H1 (cell line): ENCODE measurements around the gene PLEKHA5. TPM values are rescaled to one million over a fixed set of nuclear protein-coding genes. Genes with fewer than 3 reads are reported as not detected.

Experiments
- CTCF ChIA-PET: fragments of 300-600 bp; sonication (Branson Sonifier 250); formaldehyde crosslinking; loops from one replicate; lab custom pipeline; 2021; ENCODE audit not compliant: partially characterized antibody; lab: Charles Lee
- POLR2A ChIA-PET: fragments of 300-600 bp; sonication (Branson Sonifier 250); formaldehyde crosslinking; loops from one replicate; lab custom pipeline; 2021; ENCODE audit warnings: inconsistent platforms; ENCODE audit not compliant: partially characterized antibody; lab: Charles Lee
- DNase-seq, 2 experiments: peaks; one replicate each; pipeline versions ENCODE4 v3.0.0 to v3.0.0-alpha.2; 2010 to 2022; ENCODE audit warnings: low spot score in 2 of 2, low read depth in 1 of 2, mixed read lengths in 1 of 2
- FAIRE-seq: peaks from 2 replicates; lab custom pipeline; 2011; peaks lifted over from hg19 to GRCh38; lab: Jason Lieb, UNC
- H2AFZ ChIP-seq: 2 replicates; pipeline ENCODE4 v1.8.1; 2012; ENCODE audit warnings: low read length, inconsistent platforms
- H2AK5ac ChIP-seq: 2 replicates; pipeline ENCODE4 v1.6.1; 2013; ENCODE audit warnings: low read depth, low read length
- H2BK120ac ChIP-seq: replicated peaks from 2 replicates; pipeline ENCODE3; 2013; ENCODE audit warnings: low read depth, low read length, inconsistent platforms
- H2BK12ac ChIP-seq: 2 replicates; pipeline ENCODE4 v1.6.1; 2013; ENCODE audit warnings: low read depth, low read length
- H2BK15ac ChIP-seq: 2 replicates; pipeline ENCODE4 v1.6.1; 2013; ENCODE audit warnings: low read length
- H2BK20ac ChIP-seq: 2 replicates; pipeline ENCODE4 v1.6.1; 2013; ENCODE audit warnings: low read length
- H2BK5ac ChIP-seq: 2 replicates; pipeline ENCODE4 v1.6.1; 2013; ENCODE audit warnings: low read depth, low read length
- H3K14ac ChIP-seq: 2 replicates; pipeline ENCODE4 v1.6.1; 2013; ENCODE audit warnings: inconsistent platforms; ENCODE audit not compliant: insufficient read length
- H3K18ac ChIP-seq: 2 replicates; pipeline ENCODE4 v1.6.1; 2013; ENCODE audit warnings: low read length; ENCODE audit errors: extremely low read depth
- H3K23ac ChIP-seq: 2 replicates; pipeline ENCODE4 v1.6.1; 2013; ENCODE audit warnings: inconsistent platforms; ENCODE audit not compliant: insufficient read length
- H3K23me2 ChIP-seq: 2 replicates; pipeline ENCODE4 v1.6.1; 2013; ENCODE audit warnings: low read depth, low read length
- H3K27ac ChIP-seq: 2 replicates; pipeline ENCODE4 v1.6.1; 2011; ENCODE audit warnings: low read depth, low read length, inconsistent platforms
- H3K27me3 ChIP-seq, 4 experiments: replicated peaks in 1 of 4; 1 replicate in 1 of 4; 2 replicates in 3 of 4; pipeline versions ENCODE4 v1.6.1 to v1.8.1; 2011 to 2013; ENCODE audit warnings: low read length in 3 of 4, mild to moderate bottlenecking in 3 of 4, inconsistent platforms in 2 of 4, mixed read lengths in 2 of 4, moderate library complexity in 1 of 4; ENCODE audit not compliant: control insufficient read depth in 3 of 4, insufficient read depth in 3 of 4; ENCODE audit errors: extremely low read depth in 1 of 4
- H3K36me3 ChIP-seq, 4 experiments: 2 replicates each; pipeline versions ENCODE4 v1.6.1 to v1.8.1; 2011 to 2013; ENCODE audit warnings: mild to moderate bottlenecking in 4 of 4, low read length in 3 of 4, moderate library complexity in 2 of 4, control low read depth in 1 of 4, inconsistent platforms in 1 of 4; ENCODE audit not compliant: insufficient read depth in 4 of 4, control insufficient read depth in 2 of 4
- H3K4ac ChIP-seq: replicated peaks from 2 replicates; pipeline ENCODE3; 2013; ENCODE audit warnings: low read length, low read depth, mixed read lengths, inconsistent platforms; ENCODE audit not compliant: insufficient read length
- H3K4me1 ChIP-seq, 4 experiments: replicated peaks in 1 of 4; 1 replicate in 1 of 4; 2 replicates in 3 of 4; pipeline versions ENCODE4 v1.6.1 to v1.8.1; 2011 to 2013; ENCODE audit warnings: low read length in 3 of 4, inconsistent platforms in 2 of 4, mixed read lengths in 1 of 4; ENCODE audit not compliant: insufficient read depth in 4 of 4, control insufficient read depth in 3 of 4
- H3K4me2 ChIP-seq, 2 experiments: 2 replicates each; pipeline versions ENCODE4 v1.6.1 to v1.8.1; 2011 to 2013; ENCODE audit warnings: low read depth in 2 of 2, low read length in 2 of 2, control low read depth in 1 of 2, inconsistent platforms in 1 of 2, mild to moderate bottlenecking in 1 of 2; ENCODE audit not compliant: insufficient read depth in 1 of 2
- H3K4me3 ChIP-seq, 4 experiments: fragments of 200-600, 300-600 bp in 1 of 4; sonication (generic), shearing (Covaris generic), sonication (Bioruptor Twin) in 1 of 4; 2 replicates each; pipeline versions ENCODE4 v1.5.1 to v1.8.1; 2011 to 2016; ENCODE audit warnings: low read length in 4 of 4, low read depth in 3 of 4, control low read depth in 2 of 4, inconsistent platforms in 2 of 4, mild to moderate bottlenecking in 2 of 4, mixed read lengths in 1 of 4, moderate library complexity in 1 of 4; ENCODE audit not compliant: insufficient read depth in 2 of 4; ENCODE audit errors: extremely low read depth in 1 of 4
- H3K56ac ChIP-seq: replicated peaks from 2 replicates; pipeline ENCODE3; 2013; ENCODE audit warnings: low read depth, mild to moderate bottlenecking, mixed read lengths, low read length, inconsistent platforms; ENCODE audit not compliant: insufficient read length
- H3K79me1 ChIP-seq: 2 replicates; pipeline ENCODE4 v1.6.1; 2013; ENCODE audit warnings: low read depth, low read length, control low read depth
- H3K79me2 ChIP-seq, 2 experiments: 2 replicates each; pipeline versions ENCODE4 v1.6.1 to v1.8.1; 2012 to 2013; ENCODE audit warnings: low read length in 2 of 2, mild to moderate bottlenecking in 2 of 2, inconsistent platforms in 1 of 2; ENCODE audit not compliant: insufficient read depth in 2 of 2, control insufficient read depth in 1 of 2
- H3K9ac ChIP-seq, 4 experiments: replicated peaks in 1 of 4; 1 replicate in 1 of 4; 2 replicates in 3 of 4; pipeline versions ENCODE4 v1.6.1 to v1.8.1; 2011 to 2013; ENCODE audit warnings: low read depth in 3 of 4, low read length in 3 of 4, control low read depth in 2 of 4, mild to moderate bottlenecking in 2 of 4, moderate library complexity in 2 of 4, inconsistent platforms in 1 of 4; ENCODE audit errors: extremely low read depth in 1 of 4
- H3K9me3 ChIP-seq, 2 experiments: 2 replicates each; pipeline versions ENCODE4 v1.6.1 to v1.8.1; 2012 to 2013; ENCODE audit warnings: mild to moderate bottlenecking in 2 of 2, moderate library complexity in 2 of 2, control low read depth in 1 of 2, inconsistent platforms in 1 of 2, low read depth in 1 of 2, low read length in 1 of 2, mixed read lengths in 1 of 2; ENCODE audit not compliant: insufficient read depth in 2 of 2
- H4K20me1 ChIP-seq, 2 experiments: replicated peaks in 1 of 2; 2 replicates each; pipeline versions ENCODE3 to v1.8.1; 2011 to 2013; ENCODE audit warnings: inconsistent platforms in 2 of 2, low read length in 2 of 2, mild to moderate bottlenecking in 1 of 2; ENCODE audit not compliant: insufficient read depth in 2 of 2, control insufficient read depth in 1 of 2
- H4K5ac ChIP-seq: 2 replicates; pipeline ENCODE4 v1.6.1; 2013; ENCODE audit warnings: low read length, low read depth, mixed read lengths, inconsistent platforms; ENCODE audit not compliant: insufficient read length
- H4K8ac ChIP-seq: 2 replicates; pipeline ENCODE4 v1.8.0; 2013; ENCODE audit warnings: mild to moderate bottlenecking, moderate library complexity, low read length, inconsistent platforms; ENCODE audit not compliant: insufficient read depth; ENCODE audit errors: extremely low read depth
- H4K91ac ChIP-seq: replicated peaks from 2 replicates; pipeline ENCODE3; 2013; ENCODE audit warnings: low read length, mixed read lengths, inconsistent platforms; ENCODE audit not compliant: insufficient read length
- ASH2L ChIP-seq: fragments of 200-600, 300-600 bp; sonication (generic); IDR thresholded peaks from one replicate; pipeline ENCODE4 v1.7.1; 2017; ENCODE audit warnings: low read length
- CEBPB ChIP-seq: IDR thresholded peaks from 2 replicates; pipeline ENCODE4 v1.6.1; 2012; ENCODE audit warnings: low read depth, low read length
- CHD1 ChIP-seq: IDR thresholded peaks from 2 replicates; pipeline ENCODE4 v1.6.1; 2012; ENCODE audit warnings: low read depth, low read length, improper control_type of control experiment
- EP300 ChIP-seq, 2 experiments: IDR thresholded peaks; 1 replicate in 1 of 2; 2 replicates in 1 of 2; pipeline ENCODE4 v1.6.1; 2011 to 2012; ENCODE audit warnings: low read depth in 2 of 2, low read length in 2 of 2, mild to moderate bottlenecking in 2 of 2, borderline replicate concordance in 1 of 2, inconsistent platforms in 1 of 2, moderate library complexity in 1 of 2
- JUN ChIP-seq: IDR thresholded peaks from 2 replicates; pipeline ENCODE4 v1.6.1; 2011; ENCODE audit warnings: low read depth, mild to moderate bottlenecking, improper control_type of control experiment, low read length
- KDM1A ChIP-seq: fragments of 200-600, 300-600 bp; sonication (generic); IDR thresholded peaks from 2 replicates; pipeline ENCODE4 v1.7.1; 2016; ENCODE audit warnings: mild to moderate bottlenecking, low read length, borderline replicate concordance
- MAX ChIP-seq: IDR thresholded peaks from 2 replicates; pipeline ENCODE4 v1.6.1; 2012; ENCODE audit warnings: inconsistent platforms
- NANOG ChIP-seq: IDR thresholded peaks from 2 replicates; pipeline ENCODE4 v1.6.1; 2011; ENCODE audit warnings: low read length, low read depth, mild to moderate bottlenecking, inconsistent platforms; ENCODE audit not compliant: insufficient read depth, poor library complexity, severe bottlenecking
- POU5F1 ChIP-seq: IDR thresholded peaks from 2 replicates; pipeline ENCODE4 v1.6.1; 2011; ENCODE audit warnings: low read depth, mild to moderate bottlenecking, low read length, moderate library complexity
- SIN3A ChIP-seq, 2 experiments: IDR thresholded peaks in 1 of 2; conservative IDR thresholded peaks in 1 of 2; 2 replicates each; pipeline ENCODE4 v1.6.1; 2011 to 2012; ENCODE audit warnings: low read length in 2 of 2, improper control_type of control experiment in 1 of 2, low read depth in 1 of 2, mild to moderate bottlenecking in 1 of 2
- SRF ChIP-seq: IDR thresholded peaks from 2 replicates; pipeline ENCODE4 v1.6.1; 2011; ENCODE audit warnings: mild to moderate bottlenecking, low read depth, low read length, moderate library complexity
- TAF1 ChIP-seq: IDR thresholded peaks from 2 replicates; pipeline ENCODE4 v1.6.1; 2011; ENCODE audit warnings: mild to moderate bottlenecking, low read depth, low read length
- TAF7 ChIP-seq: optimal IDR thresholded peaks from 2 replicates; pipeline ENCODE3; 2011; ENCODE audit warnings: low read depth, mild to moderate bottlenecking, inconsistent platforms, low read length, moderate library complexity, borderline replicate concordance
- YY1 ChIP-seq: IDR thresholded peaks from 2 replicates; pipeline ENCODE4 v1.6.1; 2011; ENCODE audit warnings: low read depth, mild to moderate bottlenecking, low read length
- ZNF274 ChIP-seq: IDR thresholded peaks from 2 replicates; pipeline ENCODE4 v1.7.0; 2012; ENCODE audit warnings: low read length, borderline replicate concordance; ENCODE audit errors: extremely low read depth
- polyA plus RNA-seq, 7 experiments: library from polyadenylated mRNA; depleted of rRNA in 3 of 7; stranded (reverse) in 5 of 7; unstranded in 2 of 7; fragments of >200 nt in 5 of 7; fragments of 200-250 nt in 2 of 7; gene quantifications; 1 replicate in 5 of 7; 2 replicates in 1 of 7; 4 replicates in 1 of 7; pipeline versions ENCODE4 v1.2.1 to v1.2.3, GENCODE V29; 2011 to 2013; ENCODE audit warnings: missing spikeins in 2 of 7, mixed read lengths in 2 of 7
- total RNA-seq: library from RNA; stranded (reverse); fragmentation: NEBNext Ultra II Directional; extraction: Animal tissue kit (Norgen Biotek cat#: 25700); gene quantifications from 2 replicates; pipeline ENCODE4 v1.2.1, GENCODE V29; 2021

The PLEKHA5 gene
- total and polyA plus RNA-seq, 2 of the 8 experiments (the other 6 are each of a cell fraction or from before 2014, with no cell fraction given) = 17.2 to 66.1 TPM

GRCh38 chr12:19244312-19244711 lies 114.8 kb downstream of the PLEKHA5 start:
- no peak overlapping the region for H2BK20ac ChIP-seq
- no peak for TF ChIP-seq TAF1
- no peak for TF ChIP-seq CEBPB
- no peak for TF ChIP-seq MAX
- no peak for TF ChIP-seq TAF7
- TF ChIP-seq NANOG = no peak
- TF ChIP-seq ASH2L = no peak
- TF ChIP-seq SIN3A (conservative IDR thresholded peaks at IDR 0.05 in 1 of 2, IDR thresholded peaks at IDR 0.05 in 1 of 2; ENCODE audit: low read depth in 1 of 2, low read length in 2 of 2) = no peak
- no peak for TF ChIP-seq JUN
- TF ChIP-seq KDM1A = no peak
- no peak for TF ChIP-seq ZNF274
- no peak for TF ChIP-seq CHD1
- TF ChIP-seq YY1 = no peak
- TF ChIP-seq EP300 (IDR thresholded peaks at IDR 0.05; ENCODE audit: borderline replicate concordance in 1 of 2, low read depth in 2 of 2, low read length in 2 of 2) = no peak
- no peak for TF ChIP-seq SRF
- TF ChIP-seq POU5F1 = no peak

More at GRCh38 chr12:19244312-19244711, 114.8 kb downstream of the PLEKHA5 start:
- Histone ChIP-seq H3K56ac (no peak overlapping the region), H2AFZ (no peak overlapping the region), H4K8ac (no peak overlapping the region), H3K36me3 (no peaks in the 10 kb centered on the region), H4K91ac (no peak overlapping the region), H2BK120ac (no peak overlapping the region), H3K79me2 (peaks cover 0 to 79% of the 10 kb centered on the region in 2 experiments; a peak in 3 of 4 replicates), H2BK15ac (no peak overlapping the region), H4K20me1 (no peaks in the 10 kb centered on the region), H3K9ac (no peak overlapping the region), H2AK5ac (no peak overlapping the region), H2BK12ac (no peak overlapping the region), H3K9me3 (no peaks in the 10 kb centered on the region), H3K18ac (no peak overlapping the region), H2BK5ac (no peak overlapping the region), H3K23me2 (no peaks in the 10 kb centered on the region), H3K79me1 (no peaks in the 10 kb centered on the region), H3K23ac (no peak overlapping the region), H3K4me3 (no peak overlapping the region), H3K27ac (no peak overlapping the region), H3K4me2 (no peak overlapping the region), H4K5ac (no peak overlapping the region), H3K4me1 (peaks cover 0 to 5% (median 0%) of the 10 kb centered on the region in 4 experiments; a peak in 2 of 7 replicates), H3K14ac (no peak overlapping the region), H3K27me3 (no peaks in the 10 kb centered on the region), H3K4ac (no peak overlapping the region)
- POLR2A ChIA-PET = no interaction called here
- DNase-seq (no peak), FAIRE-seq (no peak)
- CTCF ChIA-PET = interaction anchor here (1.1 kb wide), 1 partner anchor 29 kb away, joined by 3 read pairs; no protein-coding TSS in a partner anchor
